Neural progenitor cell (in vitro differentiated cells): ENCODE results near the gene MPRIP. TPM values are rescaled to one million over a fixed set of nuclear protein-coding genes. Genes with fewer than 3 reads are reported as not detected.
A peak's percentile ranks its signal among the peaks of the same experiment; 100 is the strongest.
"Not testable (repeated sequence)": the region's sequence is repeated elsewhere in the genome, so short reads cannot be mapped to it uniquely, and the experiment has no call there.

Source experiments
- DNase-seq: peaks from one replicate; pipeline ENCODE4 v3.0.0-alpha.2; 2016; ENCODE audit warnings: low spot score
- H2AFZ ChIP-seq: fragments of 200-600 bp; sonication (generic); replicated peaks from 2 replicates; pipeline ENCODE4 v1.6.1; 2016; ENCODE audit warnings: antibody characterized with exemption
- H3F3A ChIP-seq: fragments of 200-600 bp; sonication (generic); 2 replicates; pipeline ENCODE4 v1.6.1; 2016; ENCODE audit warnings: antibody characterized with exemption, low read depth
- H3K27ac ChIP-seq: fragments of 200-600 bp; sonication (generic); 2 replicates; pipeline ENCODE4 v1.5.1; 2016; ENCODE audit warnings: mild to moderate bottlenecking
- H3K27me3 ChIP-seq: fragments of 200-600 bp; sonication (generic); 2 replicates; pipeline ENCODE4 v1.6.1; 2016; ENCODE audit warnings: mild to moderate bottlenecking, moderate library complexity
- H3K36me3 ChIP-seq: fragments of 200-600 bp; sonication (generic); 2 replicates; pipeline ENCODE4 v1.5.1; 2016
- H3K4me1 ChIP-seq: fragments of 200-600 bp; sonication (generic); 2 replicates; pipeline ENCODE4 v1.6.1; 2016; ENCODE audit warnings: mixed run types
- H3K4me2 ChIP-seq: fragments of 200-600 bp; sonication (generic); 2 replicates; pipeline ENCODE4 v1.6.1; 2016
- H3K4me3 ChIP-seq: fragments of 200-600 bp; sonication (generic); 2 replicates; pipeline ENCODE4 v1.5.1; 2016
- H3K79me2 ChIP-seq: fragments of 200-600 bp; sonication (generic); 2 replicates; pipeline ENCODE4 v1.6.1; 2016; ENCODE audit warnings: low read depth
- H3K9ac ChIP-seq: fragments of 200-600 bp; sonication (generic); 2 replicates; pipeline ENCODE4 v1.6.1; 2016
- H3K9me3 ChIP-seq: fragments of 200-600 bp; sonication (generic); 2 replicates; pipeline ENCODE4 v1.5.1; 2016; ENCODE audit warnings: low read depth
- H4K20me1 ChIP-seq: fragments of 200-600 bp; sonication (generic); 2 replicates; pipeline ENCODE4 v1.6.1; 2016; ENCODE audit warnings: low read depth
- H3K27ac Mint-ChIP-seq: 3 replicates; pipeline ENCODE4 v1.8.0; 2021; ENCODE audit warnings: mixed read lengths
- H3K27me3 Mint-ChIP-seq: 2 replicates; pipeline ENCODE4 v1.8.0; 2022; ENCODE audit warnings: low read depth, mild to moderate bottlenecking, inconsistent platforms, moderate library complexity, mixed read lengths; ENCODE audit not compliant: insufficient read depth
- H3K36me3 Mint-ChIP-seq: 3 replicates; pipeline ENCODE4 v1.8.0; 2021; ENCODE audit warnings: mixed read lengths
- H3K4me1 Mint-ChIP-seq: 3 replicates; pipeline ENCODE4 v1.8.0; 2021; ENCODE audit warnings: mixed read lengths
- H3K4me3 Mint-ChIP-seq: 3 replicates; pipeline ENCODE4 v1.8.0; 2021; ENCODE audit warnings: mild to moderate bottlenecking, moderate library complexity, mixed read lengths
- H3K9me3 Mint-ChIP-seq: 3 replicates; pipeline ENCODE4 v1.8.0; 2020; ENCODE audit warnings: mixed read lengths
- EZH2 ChIP-seq: fragments of 200-600 bp; sonication (generic); IDR thresholded peaks from 2 replicates; pipeline ENCODE4 v1.6.1; 2017; ENCODE audit warnings: antibody characterized with exemption, mild to moderate bottlenecking, moderate library complexity
- EZH2phosphoT487 ChIP-seq: fragments of 200-600 bp; sonication (generic); IDR thresholded peaks from 2 replicates; pipeline ENCODE4 v1.6.1; 2017; ENCODE audit warnings: antibody characterized with exemption
- total RNA-seq: library from RNA; depleted of rRNA; stranded (reverse); fragments of >200 nt; gene quantifications from 2 replicates; pipeline ENCODE4 v1.2.3, GENCODE V29; 2015; ENCODE audit warnings: low replicate concordance
- TF ChIP-seq, protein P1 (sequence below): fragments of 200-600 bp; sonication (generic); IDR thresholded peaks from 2 replicates; pipeline ENCODE4 v1.5.1; 2017; ENCODE audit warnings: antibody characterized with exemption, mild to moderate bottlenecking

The MPRIP gene
- total RNA-seq, 1 donor from 2014 or later, result 42.1 TPM

DNA sequence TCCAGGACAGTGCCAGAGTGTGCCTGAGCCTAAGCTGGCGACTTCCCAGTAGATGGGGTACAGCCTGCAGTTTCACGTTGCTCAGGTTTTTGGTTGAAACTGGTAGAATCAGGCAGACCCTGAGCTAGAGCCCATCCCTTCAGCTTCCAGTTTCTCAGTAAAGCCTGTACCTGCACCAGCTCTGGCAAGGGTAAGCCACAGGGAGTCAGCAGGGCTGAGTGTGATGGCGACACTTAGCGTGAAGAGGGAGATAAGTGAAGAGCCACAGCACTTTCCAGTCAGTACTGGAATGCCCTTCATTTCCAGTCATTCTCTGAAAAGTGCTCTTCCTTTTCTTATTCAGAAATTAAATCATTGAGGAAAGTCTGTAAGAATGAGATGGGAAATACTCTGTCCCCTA is 141.5 kb downstream of the MPRIP start:
- no peak for DNase-seq
- Mint-ChIP-seq H3K4me1 (no peaks in the 10 kb centered on the region), H3K27me3 (no peaks in the 10 kb centered on the region), H3K4me3 (no peak overlapping the region), H3K36me3 (peaks cover 17% of the 10 kb centered on the region), H3K9me3 (no peaks in the 10 kb centered on the region), H3K27ac (no peak overlapping the region)
- Histone ChIP-seq H3F3A (no peaks in the 10 kb centered on the region), H3K27me3 (no peaks in the 10 kb centered on the region), H3K36me3 (no peaks in the 10 kb centered on the region), H4K20me1 (no peaks in the 10 kb centered on the region), H3K9ac (no peak overlapping the region), H3K4me3 (no peak overlapping the region), H3K4me1 (no peaks in the 10 kb centered on the region), H3K27ac (no peak overlapping the region), H3K4me2 (no peak overlapping the region), H2AFZ (no peak overlapping the region), H3K79me2 (no peaks in the 10 kb centered on the region), H3K9me3 (no peaks in the 10 kb centered on the region)
- no peak for TF ChIP-seq EZH2
- TF ChIP-seq, protein P1, sequence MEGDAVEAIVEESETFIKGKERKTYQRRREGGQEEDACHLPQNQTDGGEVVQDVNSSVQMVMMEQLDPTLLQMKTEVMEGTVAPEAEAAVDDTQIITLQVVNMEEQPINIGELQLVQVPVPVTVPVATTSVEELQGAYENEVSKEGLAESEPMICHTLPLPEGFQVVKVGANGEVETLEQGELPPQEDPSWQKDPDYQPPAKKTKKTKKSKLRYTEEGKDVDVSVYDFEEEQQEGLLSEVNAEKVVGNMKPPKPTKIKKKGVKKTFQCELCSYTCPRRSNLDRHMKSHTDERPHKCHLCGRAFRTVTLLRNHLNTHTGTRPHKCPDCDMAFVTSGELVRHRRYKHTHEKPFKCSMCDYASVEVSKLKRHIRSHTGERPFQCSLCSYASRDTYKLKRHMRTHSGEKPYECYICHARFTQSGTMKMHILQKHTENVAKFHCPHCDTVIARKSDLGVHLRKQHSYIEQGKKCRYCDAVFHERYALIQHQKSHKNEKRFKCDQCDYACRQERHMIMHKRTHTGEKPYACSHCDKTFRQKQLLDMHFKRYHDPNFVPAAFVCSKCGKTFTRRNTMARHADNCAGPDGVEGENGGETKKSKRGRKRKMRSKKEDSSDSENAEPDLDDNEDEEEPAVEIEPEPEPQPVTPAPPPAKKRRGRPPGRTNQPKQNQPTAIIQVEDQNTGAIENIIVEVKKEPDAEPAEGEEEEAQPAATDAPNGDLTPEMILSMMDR, result no peak
- no peak for TF ChIP-seq EZH2phosphoT487

DNA sequence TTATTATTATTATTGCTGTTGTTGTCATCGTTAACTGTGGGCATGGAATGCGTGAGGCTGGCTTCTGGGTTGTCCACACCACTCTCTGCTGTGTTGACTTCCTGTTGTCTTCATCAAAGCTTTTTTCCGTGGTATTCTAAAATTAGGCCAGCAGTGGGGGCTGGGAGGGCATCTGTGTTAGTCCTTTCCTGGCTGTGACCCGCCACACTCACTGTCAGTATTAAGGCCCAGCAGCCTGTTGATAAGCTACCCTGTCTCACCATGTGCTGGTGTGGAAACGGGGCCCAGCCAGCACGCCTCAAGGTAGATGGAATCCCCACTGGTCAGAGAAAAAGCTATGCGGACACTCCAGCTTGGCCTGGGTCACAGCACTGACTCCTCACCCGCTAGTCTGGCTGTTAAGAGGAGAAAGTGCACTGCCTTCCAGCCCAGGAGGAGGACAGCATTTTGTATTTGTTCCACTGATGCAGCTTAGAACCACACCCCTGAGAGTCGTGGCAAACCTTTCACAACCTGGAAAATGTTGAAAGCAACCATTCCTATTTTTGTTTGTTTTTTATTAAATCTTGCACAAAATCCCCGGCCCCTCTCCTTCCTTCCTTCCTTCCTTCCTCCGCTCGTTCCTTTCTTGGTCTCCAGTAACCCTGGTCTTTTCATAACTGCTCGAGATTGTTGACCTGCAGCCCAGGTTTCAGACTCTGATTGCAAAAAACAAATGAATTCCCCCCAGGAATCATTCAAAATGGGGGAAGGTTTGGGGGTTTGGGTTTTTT is 142.9 kb downstream of the MPRIP start:
- H3K9ac ChIP-seq, H3K27me3 Mint-ChIP-seq, H3K4me3 ChIP-seq, H3K4me3 Mint-ChIP-seq, H3F3A ChIP-seq, H3K27me3 ChIP-seq, H3K27ac ChIP-seq, H3K4me1 Mint-ChIP-seq, H2AFZ ChIP-seq, H3K79me2 ChIP-seq, H3K9me3 Mint-ChIP-seq, H4K20me1 ChIP-seq, H3K4me1 ChIP-seq, DNase-seq, H3K4me2 ChIP-seq, H3K36me3 ChIP-seq, H3K9me3 ChIP-seq: not testable (repeated sequence)
- peaks cover 17% of the 10 kb centered on the region for H3K36me3 Mint-ChIP-seq
- H3K27ac Mint-ChIP-seq, result peak overlapping the region; percentile 37

DNA sequence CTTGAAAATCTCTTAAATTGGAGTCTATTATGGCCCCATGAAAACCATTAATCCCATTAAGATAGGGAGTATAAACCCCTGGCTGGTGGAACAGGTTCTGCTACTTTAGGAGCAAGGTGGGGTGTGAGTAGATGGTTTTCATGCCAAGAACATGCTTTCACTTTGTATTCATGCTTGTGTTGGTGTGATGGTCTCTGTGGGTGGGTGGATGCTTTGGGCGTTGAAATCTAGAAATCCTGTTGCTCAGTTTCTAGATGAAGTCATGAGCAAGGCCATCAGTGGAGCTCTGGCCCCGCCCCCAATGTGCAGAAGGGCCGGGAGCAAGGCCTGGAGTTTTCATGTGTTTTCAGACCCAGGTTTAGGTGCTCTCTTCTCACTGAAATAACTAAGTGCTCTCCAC is 143.8 kb downstream of the MPRIP start:
- H3K4me1 Mint-ChIP-seq, result no peaks in the 10 kb centered on the region
- no peak overlapping the region for H3K27ac Mint-ChIP-seq
- H3K4me2 ChIP-seq, result no peak overlapping the region
- no peak overlapping the region for H3K9ac ChIP-seq
- H3F3A ChIP-seq, result peaks cover 3% of the 10 kb centered on the region
- peaks cover 12% of the 10 kb centered on the region for H3K36me3 Mint-ChIP-seq
- no peaks in the 10 kb centered on the region for H3K9me3 ChIP-seq
- no peak overlapping the region for H2AFZ ChIP-seq
- H3K4me1 ChIP-seq, result no peaks in the 10 kb centered on the region
- H3K79me2 ChIP-seq, result no peaks in the 10 kb centered on the region
- H3K4me3 ChIP-seq, result no peak overlapping the region
- H3K27me3 ChIP-seq, result no peaks in the 10 kb centered on the region
- no peaks in the 10 kb centered on the region for H3K36me3 ChIP-seq
- TF ChIP-seq EZH2phosphoT487 (no peak), EZH2 (no peak)
- H3K9me3 Mint-ChIP-seq, result no peaks in the 10 kb centered on the region
- no peak for DNase-seq
- H3K27me3 Mint-ChIP-seq, result no peaks in the 10 kb centered on the region
- H3K27ac ChIP-seq, result no peak overlapping the region
- no peaks in the 10 kb centered on the region for H4K20me1 ChIP-seq
- H3K4me3 Mint-ChIP-seq, result no peak overlapping the region

DNA sequence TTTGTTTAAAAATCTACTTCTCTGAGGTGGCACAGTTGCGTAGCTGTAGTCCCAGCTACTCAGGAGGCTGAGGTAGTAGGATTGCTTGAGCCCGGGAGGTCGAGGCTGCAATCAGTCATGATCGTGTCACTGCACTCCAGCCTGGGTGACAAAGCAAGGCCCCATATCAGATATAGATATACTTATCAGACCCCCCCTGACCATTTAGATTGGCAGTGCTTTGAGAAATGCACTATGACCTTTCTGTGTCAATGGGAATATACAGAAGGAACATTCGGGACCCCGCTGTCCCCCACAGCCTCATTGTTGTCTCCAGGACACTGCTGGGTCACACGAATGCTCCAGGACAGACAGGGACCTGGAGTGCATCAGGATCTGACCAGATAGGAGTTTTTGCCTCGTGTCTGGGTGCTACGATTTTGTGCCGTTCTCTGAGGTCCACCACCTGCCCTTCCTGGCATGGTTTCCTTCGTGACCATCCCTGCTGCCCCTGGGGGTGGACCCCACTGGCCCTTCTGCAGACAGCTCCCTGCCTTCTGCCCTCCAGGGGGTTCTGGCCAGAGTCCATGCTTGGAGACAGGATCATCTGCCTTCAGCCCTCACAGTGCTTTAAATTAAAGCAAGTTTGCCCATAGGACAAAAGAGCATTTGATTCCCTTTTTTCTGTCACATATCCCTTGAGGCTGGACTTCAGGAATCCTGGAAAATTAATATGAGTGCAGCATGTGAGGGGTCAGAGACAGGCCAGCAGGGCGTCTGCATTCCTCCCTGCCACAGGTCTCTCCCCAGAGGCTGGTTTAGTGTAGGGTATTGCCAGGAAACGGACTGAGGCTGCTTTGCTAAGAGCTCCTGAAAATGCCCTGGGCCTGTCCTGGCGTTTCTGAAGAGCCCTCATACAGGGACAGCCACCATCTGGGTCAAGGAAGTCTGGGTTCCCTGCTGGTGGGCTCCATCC is 144.6 kb downstream of the MPRIP start:
- no peaks in the 10 kb centered on the region for H3K27me3 Mint-ChIP-seq

More for the DNA sequence above, 144.6 kb downstream of the MPRIP start:
- Mint-ChIP-seq H3K27ac (no peak overlapping the region), H3K4me1 (peaks cover 1% of the 10 kb centered on the region), H3K9me3 (no peaks in the 10 kb centered on the region), H3K36me3 (peaks cover 12% of the 10 kb centered on the region), H3K4me3 (no peak overlapping the region)
- Histone ChIP-seq H3K9ac (no peak overlapping the region), H2AFZ (no peak overlapping the region), H3K27me3 (no peaks in the 10 kb centered on the region), H3K4me1 (no peaks in the 10 kb centered on the region), H3K36me3 (no peaks in the 10 kb centered on the region), H4K20me1 (no peaks in the 10 kb centered on the region), H3K4me2 (no peak overlapping the region), H3K4me3 (no peak overlapping the region), H3F3A (peaks cover 3% of the 10 kb centered on the region), H3K79me2 (no peaks in the 10 kb centered on the region), H3K9me3 (no peaks in the 10 kb centered on the region), H3K27ac (no peak overlapping the region)
- TF ChIP-seq, protein P1, result no peak
- no peak for TF ChIP-seq EZH2
- no peak for TF ChIP-seq EZH2phosphoT487
- no peak for DNase-seq
